CD4-positive, alpha-beta T cell treated with Interleukin-15 for 4 hours (primary cell): ENCODE measurements around the gene SLX4IP.
A peak's percentile ranks its signal among the peaks of the same experiment; 100 is the strongest.

Experiments
- DNase-seq: peaks from one replicate; pipeline ENCODE4 v3.0.0-alpha.2; 2020; ENCODE audit warnings: low spot score

Gene SLX4IP

DNA sequence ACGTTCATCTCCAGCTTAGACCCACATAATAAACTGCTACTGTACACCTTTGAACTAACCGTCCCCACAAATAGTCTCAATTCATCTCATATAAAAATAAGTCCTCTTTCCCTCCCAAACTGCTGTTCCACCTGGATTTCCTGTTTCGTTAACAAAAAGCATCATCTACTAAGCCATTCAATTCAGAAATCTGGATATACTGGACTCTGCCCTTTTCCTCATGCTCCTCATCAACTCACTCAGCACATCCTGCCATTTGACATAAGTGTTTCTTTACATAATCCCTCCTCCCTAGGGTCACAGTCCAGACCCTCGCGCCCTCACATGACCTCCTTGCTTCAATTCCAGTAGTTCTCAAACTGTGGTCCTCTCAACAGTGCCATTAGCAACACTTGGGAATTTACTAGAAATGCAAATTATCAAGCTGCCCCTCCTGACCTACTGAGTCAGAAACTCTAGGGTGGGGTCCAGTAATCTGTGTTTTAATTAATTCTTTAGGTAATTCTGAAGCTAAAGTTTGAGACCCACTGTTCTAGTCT, 5.6 kb upstream of the SLX4IP start:
- no peak for DNase-seq

- no peak for DNase-seq
Measured at GRCh38 chr20:10430000-10430466, 5.1 kb upstream of the SLX4IP start.

- no peak for DNase-seq
Measured at GRCh38 chr20:10430704-10431103, 4.4 kb upstream of the SLX4IP start.

DNA sequence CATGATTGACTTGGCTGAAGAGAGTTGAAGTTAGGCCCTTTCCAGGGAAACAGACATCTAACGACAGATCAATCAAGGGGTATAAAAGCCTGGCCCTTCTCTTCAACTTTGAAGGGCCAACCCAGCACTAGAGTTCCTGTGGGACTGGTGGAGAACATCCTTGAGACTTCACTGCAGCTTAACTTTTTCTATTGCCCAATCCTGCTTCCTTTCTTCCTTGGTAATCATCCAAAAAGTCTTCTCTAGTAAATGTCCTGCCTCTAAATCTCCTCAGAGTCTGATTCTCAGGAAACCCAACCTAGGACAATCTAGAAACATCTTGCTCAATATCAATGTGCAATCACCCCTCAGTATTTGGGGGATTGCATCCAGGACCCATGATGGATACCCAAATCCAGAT, 3.0 kb upstream of the SLX4IP start:
- DNase-seq, result no peak

GRCh38 chr20:10433014-10433622, 2.0 kb upstream of the SLX4IP start:
- no peak for DNase-seq

GRCh38 chr20:10433623-10434466, 1.3 kb upstream of the SLX4IP start, which contains the start of gene MKKS:
TSS of gene MKKS (minus strand) at chr20:10434222. CDS start at chr20:10413514, 20,708 bp downstream.
- peak; percentile 87 for DNase-seq

- peak; percentile 84 for DNase-seq
Measured at GRCh38 chr20:10434467-10434831, 656 bp upstream of the SLX4IP start.

DNA sequence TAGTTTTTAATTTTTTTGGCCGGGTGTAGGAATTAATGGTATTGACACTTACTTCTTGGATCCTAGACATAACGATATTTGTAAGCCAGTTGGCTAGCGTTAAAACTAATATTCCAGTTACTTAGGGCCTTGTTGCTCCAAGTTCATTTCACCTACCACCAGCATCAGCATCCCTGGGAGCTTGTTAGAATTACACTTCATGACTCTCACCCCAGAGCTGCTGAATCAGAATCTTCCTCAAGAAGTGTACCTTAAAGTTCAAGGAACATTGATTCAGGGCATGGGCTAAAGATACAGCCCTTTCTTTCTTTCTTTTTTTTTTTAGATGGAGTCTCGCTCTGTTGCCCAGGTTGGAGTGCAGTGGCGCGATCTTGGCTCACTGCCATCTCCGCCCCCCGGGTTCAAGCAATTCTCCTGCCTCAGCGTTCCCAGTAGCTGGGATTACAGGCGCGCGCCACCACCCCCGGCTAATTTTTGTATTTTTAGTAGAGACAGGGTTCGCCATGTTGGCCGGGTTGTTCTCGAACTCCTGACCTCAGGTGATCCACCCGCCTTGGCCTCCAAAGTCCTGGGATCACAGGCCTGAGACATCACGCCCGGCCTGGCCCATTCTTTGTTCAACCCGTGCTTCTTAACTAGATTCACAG, 1.1 kb downstream of the SLX4IP start:
- DNase-seq, result no peak

DNA sequence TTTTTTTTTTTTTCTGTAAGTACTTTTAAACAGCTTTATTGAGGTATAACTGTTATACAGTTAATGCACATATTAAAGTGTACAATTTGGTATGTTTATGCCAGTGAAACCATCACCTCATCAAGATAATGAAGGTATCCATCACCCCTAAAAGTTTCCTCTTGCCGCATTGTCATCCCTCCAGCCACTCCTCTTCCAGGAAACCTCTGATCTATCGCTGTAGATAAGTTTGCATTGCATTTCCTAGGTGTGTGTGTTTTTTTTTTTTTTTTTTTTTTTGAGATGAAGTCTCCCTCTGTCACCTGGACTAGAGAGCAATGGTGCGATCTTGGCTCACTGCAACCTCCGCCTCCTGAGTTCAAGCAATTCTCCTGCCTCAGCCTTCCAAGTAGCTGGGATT, 3.1 kb downstream of the SLX4IP start:
- DNase-seq, result peak; percentile 37

DNA sequence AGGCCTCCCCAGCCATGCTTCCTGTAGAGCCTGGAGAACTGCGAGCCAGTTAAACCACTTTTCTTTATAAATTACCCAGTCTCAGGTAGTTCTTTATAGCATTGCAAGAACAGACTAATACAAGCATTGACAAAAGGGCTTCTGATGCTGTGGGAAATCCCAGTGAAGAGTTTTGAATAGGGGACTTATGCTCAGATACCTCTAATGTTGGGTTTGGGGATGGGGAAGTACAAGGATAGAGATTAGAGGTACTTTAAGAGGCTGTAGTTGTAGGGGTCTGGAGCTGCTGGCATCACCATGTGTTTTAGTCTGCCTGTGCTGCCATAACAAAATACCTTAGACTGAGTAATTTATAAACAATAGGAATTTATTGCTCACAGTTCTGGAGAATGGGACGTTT, 8.8 kb downstream of the SLX4IP start:
- no peak for DNase-seq

DNA sequence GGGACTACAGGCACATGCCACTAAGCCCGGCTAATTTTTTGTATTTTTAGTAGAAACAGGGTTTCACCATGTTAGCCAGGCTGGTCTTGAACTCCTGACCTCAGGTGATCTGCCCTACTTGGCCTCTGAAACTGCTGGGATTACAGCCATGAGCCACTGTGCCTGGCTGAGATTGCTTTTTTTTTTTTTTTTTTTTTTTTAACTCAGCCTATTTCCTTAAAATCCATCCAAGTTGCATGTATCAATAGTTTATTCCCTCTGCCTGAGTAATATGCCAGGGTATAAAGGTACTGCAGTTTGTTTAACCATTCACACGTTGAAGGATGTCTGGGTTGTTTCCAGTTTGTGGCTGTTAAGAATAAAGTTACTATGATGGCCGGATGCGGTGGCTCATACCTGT, 10.7 kb downstream of the SLX4IP start:
- DNase-seq, result no peak

- peak; percentile 73 for DNase-seq
Measured at GRCh38 chr20:10447028-10447427, 11.9 kb downstream of the SLX4IP start.

DNA sequence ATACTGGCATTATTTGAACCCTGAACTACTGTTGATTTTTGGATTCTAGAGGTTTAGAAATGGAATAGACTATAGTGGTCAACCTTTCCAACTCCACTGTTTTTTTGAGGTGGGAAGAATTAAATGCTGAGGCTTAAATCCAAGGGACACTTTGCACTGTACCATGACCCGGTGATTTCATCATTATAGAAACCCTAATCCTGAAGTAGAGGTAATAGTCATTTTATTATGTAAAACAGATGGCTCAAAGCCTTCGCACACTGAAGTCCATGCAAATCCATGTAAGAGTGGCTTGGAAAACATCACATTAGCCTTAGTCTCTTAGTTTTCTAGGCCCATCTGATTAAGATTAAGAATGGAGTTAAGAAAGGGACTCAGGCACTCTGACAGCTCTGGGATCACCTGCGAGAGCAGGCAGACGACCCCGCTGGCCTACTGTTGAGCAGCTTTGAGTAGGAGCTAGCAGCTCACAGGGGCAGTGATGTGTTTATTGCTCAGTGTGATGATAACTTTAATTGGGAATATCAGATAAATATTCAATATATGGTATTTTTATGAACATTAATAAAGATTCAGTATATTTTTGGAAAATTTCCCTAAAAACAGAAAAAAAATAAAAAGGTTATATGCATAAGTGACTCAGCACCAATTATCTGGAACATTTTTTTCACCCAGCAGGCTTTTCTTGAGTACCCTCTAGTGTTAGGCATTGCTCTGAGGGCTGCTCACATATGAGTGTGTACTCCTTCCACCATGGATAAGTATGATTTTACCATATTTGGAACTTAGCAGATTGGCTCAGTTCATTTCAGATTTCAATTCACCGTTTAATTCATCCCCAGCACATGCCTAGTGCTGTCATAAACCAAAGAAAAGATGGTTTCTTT, 13.4 kb downstream of the SLX4IP start:
- no peak for DNase-seq

- no peak for DNase-seq
Measured at GRCh38 chr20:10449270-10449669, 14.2 kb downstream of the SLX4IP start.

- DNase-seq, result peak; percentile 23
Measured at GRCh38 chr20:10453241-10453640, 18.1 kb downstream of the SLX4IP start.

GRCh38 chr20:10454151-10454750, 19.1 kb downstream of the SLX4IP start:
- DNase-seq, result no peak

DNA sequence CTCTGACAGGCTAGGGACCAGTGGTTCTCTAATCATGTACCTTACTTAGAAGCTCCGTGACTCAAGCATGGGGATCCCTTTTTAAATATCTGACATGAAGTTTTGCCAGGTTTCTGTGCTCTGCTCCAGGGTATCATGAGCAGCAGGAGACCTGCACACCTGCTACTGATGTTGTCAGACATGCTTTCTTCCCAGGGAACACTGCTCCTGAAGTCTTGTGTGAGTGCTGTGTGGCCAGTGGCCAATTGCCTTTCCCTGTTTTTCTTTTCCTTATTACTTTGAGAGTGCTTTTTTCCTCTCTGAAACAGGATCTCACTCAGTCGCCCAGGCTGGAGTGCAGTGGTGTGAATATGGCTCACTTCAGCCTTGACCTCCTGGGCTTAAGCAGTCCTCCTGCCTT, 26.4 kb downstream of the SLX4IP start:
- no peak for DNase-seq

DNA sequence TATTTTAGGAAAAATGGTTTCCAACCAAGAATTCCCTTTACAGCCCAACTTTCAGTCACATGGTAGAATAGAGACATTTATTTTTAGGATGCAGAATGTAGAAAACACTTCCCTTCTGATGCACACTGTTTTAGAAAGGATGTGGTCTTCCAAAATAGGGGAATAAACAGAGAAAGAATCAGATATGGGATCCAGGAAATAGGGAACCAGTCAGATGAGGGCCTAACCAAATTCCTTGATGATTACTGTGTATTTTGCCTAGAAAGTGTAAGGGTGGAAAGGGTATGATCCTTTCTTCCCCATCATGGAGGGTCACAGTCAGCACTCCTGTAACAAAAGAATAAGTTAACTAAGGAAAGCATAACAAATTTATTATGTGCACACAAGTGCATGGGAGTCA, 27.4 kb downstream of the SLX4IP start:
- no peak for DNase-seq

- DNase-seq, result no peak
Measured at GRCh38 chr20:10463622-10464021, 28.5 kb downstream of the SLX4IP start.

DNA sequence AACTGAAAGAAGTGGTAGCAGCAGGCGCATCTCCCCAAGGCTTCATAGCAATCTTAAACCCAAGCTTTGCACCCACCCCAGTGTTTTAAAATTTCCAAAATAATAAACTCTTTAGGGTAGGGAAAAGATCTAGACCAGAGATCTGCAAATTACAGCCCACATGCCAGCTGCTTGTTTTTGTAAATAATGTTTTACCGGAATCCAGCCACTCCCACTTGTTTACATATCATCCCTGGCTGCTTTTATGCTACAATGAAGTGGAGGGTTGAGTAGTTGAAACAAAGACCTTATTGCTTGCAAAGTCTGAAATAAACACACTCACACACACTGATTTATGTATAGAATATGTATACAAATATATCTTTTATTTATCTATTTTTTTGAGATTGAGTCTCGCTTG, 30.0 kb downstream of the SLX4IP start:
- DNase-seq, result no peak

DNA sequence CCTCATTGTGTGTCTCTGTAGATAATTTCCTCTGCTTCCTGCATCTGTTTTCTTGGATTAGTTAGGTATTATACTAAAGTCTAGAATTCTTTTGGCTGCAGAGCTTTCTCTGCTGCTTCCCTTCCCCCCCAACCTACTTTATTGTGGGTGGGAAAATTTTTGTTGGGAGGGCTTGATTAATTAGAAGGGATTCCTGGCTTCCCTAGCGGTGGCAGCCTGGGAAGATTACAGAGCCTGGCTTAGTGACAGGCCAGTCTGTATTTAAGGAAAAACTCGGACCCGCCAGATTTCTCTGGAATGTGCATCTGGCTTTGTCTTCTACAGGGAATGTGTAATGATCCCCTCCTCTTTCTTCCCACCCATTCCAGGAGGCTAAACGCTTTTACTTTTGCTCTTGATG, 31.2 kb downstream of the SLX4IP start:
- no peak for DNase-seq
